Stimulated activated CD4-positive, alpha-beta T cell treated with anti-CD3 and anti-CD28 coated beads, TNF-alpha, amount 100 ng/mL, for 4 hours (primary cell): ENCODE data around the gene ARHGAP33.

ENCODE experiments used
- DNase-seq, 3 experiments: peaks; one replicate each; pipeline ENCODE4 v3.0.0-alpha.2; 2020; ENCODE audit warnings: low read depth in 3 of 3

The ARHGAP33 gene, protein sequence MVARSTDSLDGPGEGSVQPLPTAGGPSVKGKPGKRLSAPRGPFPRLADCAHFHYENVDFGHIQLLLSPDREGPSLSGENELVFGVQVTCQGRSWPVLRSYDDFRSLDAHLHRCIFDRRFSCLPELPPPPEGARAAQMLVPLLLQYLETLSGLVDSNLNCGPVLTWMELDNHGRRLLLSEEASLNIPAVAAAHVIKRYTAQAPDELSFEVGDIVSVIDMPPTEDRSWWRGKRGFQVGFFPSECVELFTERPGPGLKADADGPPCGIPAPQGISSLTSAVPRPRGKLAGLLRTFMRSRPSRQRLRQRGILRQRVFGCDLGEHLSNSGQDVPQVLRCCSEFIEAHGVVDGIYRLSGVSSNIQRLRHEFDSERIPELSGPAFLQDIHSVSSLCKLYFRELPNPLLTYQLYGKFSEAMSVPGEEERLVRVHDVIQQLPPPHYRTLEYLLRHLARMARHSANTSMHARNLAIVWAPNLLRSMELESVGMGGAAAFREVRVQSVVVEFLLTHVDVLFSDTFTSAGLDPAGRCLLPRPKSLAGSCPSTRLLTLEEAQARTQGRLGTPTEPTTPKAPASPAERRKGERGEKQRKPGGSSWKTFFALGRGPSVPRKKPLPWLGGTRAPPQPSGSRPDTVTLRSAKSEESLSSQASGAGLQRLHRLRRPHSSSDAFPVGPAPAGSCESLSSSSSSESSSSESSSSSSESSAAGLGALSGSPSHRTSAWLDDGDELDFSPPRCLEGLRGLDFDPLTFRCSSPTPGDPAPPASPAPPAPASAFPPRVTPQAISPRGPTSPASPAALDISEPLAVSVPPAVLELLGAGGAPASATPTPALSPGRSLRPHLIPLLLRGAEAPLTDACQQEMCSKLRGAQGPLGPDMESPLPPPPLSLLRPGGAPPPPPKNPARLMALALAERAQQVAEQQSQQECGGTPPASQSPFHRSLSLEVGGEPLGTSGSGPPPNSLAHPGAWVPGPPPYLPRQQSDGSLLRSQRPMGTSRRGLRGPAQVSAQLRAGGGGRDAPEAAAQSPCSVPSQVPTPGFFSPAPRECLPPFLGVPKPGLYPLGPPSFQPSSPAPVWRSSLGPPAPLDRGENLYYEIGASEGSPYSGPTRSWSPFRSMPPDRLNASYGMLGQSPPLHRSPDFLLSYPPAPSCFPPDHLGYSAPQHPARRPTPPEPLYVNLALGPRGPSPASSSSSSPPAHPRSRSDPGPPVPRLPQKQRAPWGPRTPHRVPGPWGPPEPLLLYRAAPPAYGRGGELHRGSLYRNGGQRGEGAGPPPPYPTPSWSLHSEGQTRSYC

GRCh38 chr19:35775298-35776101, at the start of gene ARHGAP33:
ARHGAP33 (plus strand) TSS chr19:35775564; CDS start chr19:35775659, 95 bp downstream.
- peak; percentile 97 to 98 (median 97) for DNase-seq

DNA sequence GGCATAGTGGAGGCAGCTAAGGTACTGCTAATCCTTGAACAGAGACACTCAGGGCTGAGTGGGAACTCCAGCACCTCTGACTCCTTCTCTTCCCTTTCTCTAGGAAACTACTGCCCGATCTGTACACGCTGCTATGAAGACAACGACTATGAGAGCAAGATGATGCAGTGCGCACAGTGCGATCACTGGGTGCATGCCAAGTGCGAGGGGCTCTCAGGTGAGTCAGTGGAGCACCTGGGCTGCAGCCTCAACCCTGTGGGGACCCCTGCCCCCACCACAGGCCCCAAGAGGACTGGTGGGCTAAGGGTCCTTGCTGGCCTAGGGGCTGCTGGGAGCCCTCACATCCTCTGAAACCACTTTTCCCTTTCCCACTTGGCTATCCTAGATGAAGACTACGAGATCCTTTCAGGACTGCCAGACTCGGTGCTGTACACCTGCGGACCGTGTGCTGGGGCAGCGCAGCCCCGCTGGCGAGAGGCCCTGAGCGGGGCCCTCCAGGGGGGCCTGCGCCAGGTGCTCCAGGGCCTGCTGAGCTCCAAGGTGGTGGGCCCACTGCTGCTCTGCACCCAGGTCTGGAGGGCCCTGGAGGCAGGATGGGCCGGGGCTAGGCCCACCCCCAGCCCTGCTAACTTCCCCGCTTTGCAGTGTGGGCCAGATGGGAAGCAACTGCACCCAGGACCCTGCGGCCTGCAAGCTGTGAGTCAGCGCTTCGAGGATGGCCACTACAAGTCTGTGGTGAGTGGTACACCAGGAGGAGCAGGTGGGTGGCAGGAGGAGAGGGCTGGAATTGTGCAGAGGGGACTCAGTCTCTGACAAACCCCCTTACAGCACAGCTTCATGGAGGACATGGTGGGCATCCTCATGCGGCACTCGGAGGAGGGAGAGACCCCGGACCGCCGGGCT, 48.1 kb upstream of the ARHGAP33 start:
- no peak for DNase-seq

GRCh38 chr19:35727956-35728706, 47.2 kb upstream of the ARHGAP33 start:
- DNase-seq, result no peak

- DNase-seq, result no peak
Measured at GRCh38 chr19:35729021-35729420, 46.3 kb upstream of the ARHGAP33 start.

- DNase-seq, result no peak
Measured at GRCh38 chr19:35729763-35730162, 45.6 kb upstream of the ARHGAP33 start.

GRCh38 chr19:35730326-35730725, 45.0 kb upstream of the ARHGAP33 start:
- no peak for DNase-seq

- DNase-seq, result no peak
Measured at GRCh38 chr19:35731353-35731752, 44.0 kb upstream of the ARHGAP33 start.

DNA sequence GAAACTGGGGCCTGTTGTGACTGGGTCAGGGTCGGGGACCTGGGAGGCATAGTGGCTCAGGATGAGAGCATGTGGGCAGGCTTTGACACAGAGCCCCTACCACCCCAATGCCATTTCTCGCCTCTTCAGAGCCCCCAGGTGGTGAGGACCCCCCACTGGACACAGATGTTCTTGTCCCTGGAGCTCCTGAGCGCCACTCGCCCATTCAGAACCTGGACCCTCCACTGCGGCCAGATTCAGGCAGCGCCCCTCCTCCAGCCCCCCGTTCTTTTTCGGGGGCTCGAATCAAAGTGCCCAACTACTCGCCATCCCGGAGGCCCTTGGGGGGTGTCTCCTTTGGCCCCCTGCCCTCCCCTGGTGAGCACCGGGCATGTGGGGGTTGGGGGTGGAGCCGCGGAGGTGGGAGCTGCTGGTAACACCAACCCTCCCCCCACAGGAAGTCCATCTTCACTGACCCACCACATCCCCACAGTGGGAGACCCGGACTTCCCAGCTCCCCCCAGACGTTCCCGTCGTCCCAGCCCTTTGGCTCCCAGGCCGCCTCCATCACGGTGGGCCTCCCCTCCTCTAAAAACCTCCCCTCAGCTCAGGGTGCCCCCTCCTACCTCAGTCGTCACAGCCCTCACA, 43.5 kb upstream of the ARHGAP33 start:
- no peak for DNase-seq

GRCh38 chr19:35732540-35733179, 42.7 kb upstream of the ARHGAP33 start:
- no peak for DNase-seq

GRCh38 chr19:35733180-35734125, 41.9 kb upstream of the ARHGAP33 start:
- no peak for DNase-seq

- DNase-seq, result no peak
Measured at GRCh38 chr19:35734273-35734672, 41.1 kb upstream of the ARHGAP33 start.

DNA sequence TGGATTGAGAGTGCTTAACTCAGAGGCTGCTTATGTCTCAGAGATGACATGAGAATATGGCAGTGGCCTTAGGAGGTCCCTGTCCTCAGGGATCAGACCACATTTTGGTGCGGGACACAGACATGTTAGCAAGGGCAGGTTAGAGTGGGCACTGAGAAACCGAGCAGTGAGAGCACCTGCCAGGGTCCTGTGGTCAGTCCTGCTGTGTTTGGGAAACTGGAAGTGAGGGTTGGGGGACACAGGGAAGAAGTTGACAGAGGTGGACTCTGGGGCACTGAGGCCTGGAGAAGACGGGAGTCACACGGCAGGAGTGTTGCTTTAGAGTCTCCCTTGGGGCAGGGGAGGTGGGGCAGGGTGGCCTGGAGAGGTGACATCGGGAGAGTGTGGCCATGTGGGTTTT, 40.5 kb upstream of the ARHGAP33 start:
- no peak for DNase-seq

GRCh38 chr19:35736913-35737886, 38.2 kb upstream of the ARHGAP33 start:
- DNase-seq, result no peak

- DNase-seq, result no peak
Measured at GRCh38 chr19:35738021-35738886, 37.1 kb upstream of the ARHGAP33 start.

DNA sequence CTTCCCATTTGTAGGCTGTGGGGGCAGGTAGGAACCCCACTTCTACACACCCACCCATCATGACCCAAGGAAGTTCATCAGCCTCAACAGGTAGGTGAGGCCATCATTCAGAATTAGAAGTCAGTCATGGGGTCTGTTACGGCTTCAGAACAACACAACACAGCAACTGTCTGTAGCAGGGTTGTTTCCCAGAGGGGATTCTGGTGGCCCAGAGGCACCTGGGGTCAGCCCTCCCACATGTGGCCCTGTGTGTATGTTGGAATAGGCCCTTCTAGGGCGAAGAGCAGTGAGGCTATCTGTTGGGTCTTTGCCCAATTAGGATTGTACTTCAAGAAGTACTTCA, 36.5 kb upstream of the ARHGAP33 start:
- no peak for DNase-seq
